ENCODE data around the gene FHIT. TPM values are rescaled to one million over a fixed set of nuclear protein-coding genes. Genes with fewer than 3 reads are reported as not detected.
"Not testable (repeated sequence)": the region's sequence is repeated elsewhere in the genome, so short reads cannot be mapped to it uniquely, and the experiment has no call there.

Gene FHIT
- total and polyA plus RNA-seq, 2 of the 4 experiments (the other 2 are of a cell fraction): 0.07 TPM; not detected in 1

DNA sequence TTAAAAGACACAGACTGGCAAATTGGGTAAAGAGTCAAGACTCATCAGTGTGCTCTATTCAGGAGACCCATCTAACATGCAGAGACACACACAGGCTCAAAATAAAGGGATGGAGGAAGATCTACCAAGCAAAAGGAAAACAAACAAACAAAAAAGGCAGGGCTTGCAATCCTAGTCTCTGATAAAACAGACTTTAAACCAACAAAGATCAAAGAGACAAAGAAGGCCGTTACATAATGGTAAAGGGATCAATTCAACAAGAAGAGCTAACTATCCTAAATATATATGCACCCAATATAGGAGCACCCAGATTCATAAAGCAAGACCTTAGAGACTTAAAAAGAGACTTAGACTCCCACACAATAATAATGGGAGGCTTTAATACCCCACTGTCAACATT, 206.1 kb downstream of the FHIT start:
- H3K9me3 ChIP-seq (ENCODE audit: control insufficient read depth, insufficient read depth, low read length); H2BK5ac ChIP-seq (ENCODE audit: low read depth, low read length, poor library complexity, severe bottlenecking); H3K79me1 ChIP-seq (ENCODE audit: low read depth in 1 of 2, low read length in 2 of 2); H3K18ac ChIP-seq (ENCODE audit: low read depth, low read length); H3K14ac ChIP-seq (replicated peaks; ENCODE audit: low read depth, low read length); H3K4ac ChIP-seq (ENCODE audit: low read depth, low read length); H3K27me3 ChIP-seq (ENCODE audit: control insufficient read depth, insufficient read depth, low read length); CTCF ChIA-PET; H3K4me3 ChIP-seq (ENCODE audit: insufficient read depth, low read depth, low read length); DNase-seq; ATAC-seq (ENCODE audit: low read depth); H4K8ac ChIP-seq (ENCODE audit: low read depth in 2 of 2, low read length in 2 of 2); H3K9ac ChIP-seq (ENCODE audit: low read depth, low read length); H2AK5ac ChIP-seq (ENCODE audit: low read depth, low read length); H2AFZ ChIP-seq (replicated peaks; ENCODE audit: low read length, poor library complexity); H4K5ac ChIP-seq (ENCODE audit: low read depth, low read length); H3K9me1 ChIP-seq (ENCODE audit: insufficient read depth, low read length); H3K4me1 ChIP-seq (ENCODE audit: control insufficient read depth, insufficient read depth, low read length); intact Hi-C loops (cut with micrococcal nuclease); H4K20me1 ChIP-seq (ENCODE audit: insufficient read depth, low read length); H2AK9ac ChIP-seq (replicated peaks; ENCODE audit: low read depth, low read length, poor library complexity); H2BK20ac ChIP-seq (ENCODE audit: low read depth, low read length); H3K4me2 ChIP-seq (ENCODE audit: low read depth, low read length); BruUV-seq (replicated peaks); H3K36me3 ChIP-seq (ENCODE audit: control insufficient read depth, insufficient read depth, low read length); H3K27ac ChIP-seq (ENCODE audit: insufficient read depth, low read length); H2BK15ac ChIP-seq (ENCODE audit: low read depth, low read length); H3K23ac ChIP-seq (ENCODE audit: low read depth, low read length); H3K56ac ChIP-seq (ENCODE audit: extremely low read depth, insufficient read depth, low read length); in situ Hi-C loops (cut with MboI; ENCODE audit: low sequenced_read_pairs); dilution Hi-C loops (cut with HindIII; ENCODE audit: low sequenced_read_pairs, unreplicated experiment); POLR2A ChIA-PET (ENCODE audit: unreplicated experiment); H4K91ac ChIP-seq (ENCODE audit: insufficient read depth, low read depth, low read length); H2BK120ac ChIP-seq (ENCODE audit: low read depth, low read length): not testable (repeated sequence)
- no CpG with 5 or more reads among the region's 1 CpG for WGBS, 2 experiments (ENCODE audit: extremely low coverage in 2 of 2, insufficient read length in 1 of 2)
